A549 (cell line): ENCODE measurements around the gene RAD50. TPM values are rescaled to one million over a fixed set of nuclear protein-coding genes. Genes with fewer than 3 reads are reported as not detected.

Source experiments
- ATAC-seq, 2 experiments: fragments of 200-7000 bp in 1 of 2; fragments of >200 bp in 1 of 2; cut with Nextera tagmentation in 1 of 2; cut with Tn5 transposase in 1 of 2; 3 replicates each; pipeline versions ENCODE4 v1.8.0 to v1.9.1; 2018 to 2020; ENCODE audit warnings: mild to moderate bottlenecking in 1 of 2, moderate library complexity in 1 of 2
- CTCF ChIA-PET: fragments of 300-600 bp; sonication (Branson Sonifier 250); formaldehyde crosslinking; extraction: SDS; loops from one replicate; lab custom pipeline; 2021; ENCODE audit warnings: antibody characterized with exemption, inconsistent platforms; lab: Yijun Ruan, JAX
- POLR2A ChIA-PET: fragments of 350-600 bp; formaldehyde crosslinking; extraction: SDS; loops from one replicate; lab custom pipeline; 2021; ENCODE audit warnings: antibody characterized with exemption, inconsistent platforms; lab: Yijun Ruan, JAX
- DNase-seq, 2 experiments: peaks; one replicate each; pipeline versions ENCODE4 v3.0.0 to v3.0.0-alpha.2; 2011 to 2016; ENCODE audit warnings: low read depth in 1 of 2, low spot score in 1 of 2
- FAIRE-seq: peaks from 2 replicates; lab custom pipeline; 2011; peaks lifted over from hg19 to GRCh38; lab: Jason Lieb, UNC
- H3K27ac ChIP-seq, 2 experiments: fragments of >200 bp; sonication (Bioruptor Twin); formaldehyde crosslinking; 3 replicates each; pipeline ENCODE4 v1.5.1; 2016 to 2017
- H3K4me1 ChIP-seq: fragments of >200 bp; sonication (Bioruptor Twin); formaldehyde crosslinking; 3 replicates; pipeline ENCODE4 v1.6.1; 2016
- H3K4me2 ChIP-seq: fragments of >200 bp; sonication (Bioruptor Twin); formaldehyde crosslinking; 3 replicates; pipeline ENCODE4 v1.6.1; 2016
- H3K4me3 ChIP-seq: fragments of >200 bp; sonication (Bioruptor Twin); formaldehyde crosslinking; 3 replicates; pipeline ENCODE4 v1.5.1; 2016
- H3K9me3 ChIP-seq: fragments of >200 bp; sonication (Bioruptor Twin); formaldehyde crosslinking; 3 replicates; pipeline ENCODE4 v1.6.1; 2016
- ATOH8 ChIP-seq: fragments of 250-450 bp; sonication (Bioruptor Pico); IDR thresholded peaks from 2 replicates; pipeline ENCODE4 v1.5.0; 2020; ENCODE audit warnings: low read depth, mild to moderate bottlenecking, moderate library complexity
- BCL3 ChIP-seq: fragments of >200 bp; sonication (Bioruptor Twin); formaldehyde crosslinking; IDR thresholded peaks from 3 replicates; pipeline ENCODE4 v1.6.1; 2016
- BHLHE40 ChIP-seq: IDR thresholded peaks from 2 replicates; pipeline ENCODE4 v1.6.1; 2012; ENCODE audit warnings: low read depth, low read length, inconsistent platforms
- CBX2 ChIP-seq: fragments of 200-600 bp; sonication (generic); IDR thresholded peaks from 2 replicates; pipeline ENCODE4 v1.6.1; 2016; ENCODE audit warnings: low read depth, mild to moderate bottlenecking, borderline replicate concordance
- CHD2 ChIP-seq: fragments of 150-350 bp; IDR thresholded peaks from 2 replicates; pipeline ENCODE4 v1.6.1; 2014; ENCODE audit warnings: low read length; ENCODE audit not compliant: partially characterized antibody
- ELK1 ChIP-seq: fragments of 150-350 bp; IDR thresholded peaks from 2 replicates; pipeline ENCODE4 v1.6.1; 2014; ENCODE audit warnings: low read depth, mild to moderate bottlenecking, low read length
- GATA3 ChIP-seq: IDR thresholded peaks from 2 replicates; pipeline ENCODE4 v1.6.1; 2012; ENCODE audit warnings: borderline replicate concordance
- HDAC2 ChIP-seq: fragments of 200-600 bp; sonication (generic); IDR thresholded peaks from 2 replicates; pipeline ENCODE4 v1.6.1; 2016
- HES2 ChIP-seq: fragments of >200 bp; sonication (Bioruptor Twin); formaldehyde crosslinking; IDR thresholded peaks from 2 replicates; pipeline ENCODE4 v1.6.1; 2016
- HEYL ChIP-seq: fragments of 250-450 bp; sonication (Bioruptor Pico); IDR thresholded peaks from 2 replicates; pipeline ENCODE4 v1.8.0; 2021; ENCODE audit warnings: mild to moderate bottlenecking, moderate library complexity
- HOXA7 ChIP-seq: fragments of 250-450 bp; sonication (Bioruptor Pico); IDR thresholded peaks from 2 replicates; pipeline ENCODE4 v1.5.0; 2020; ENCODE audit warnings: mild to moderate bottlenecking, moderate library complexity
- HOXB13 ChIP-seq: fragments of 250-450 bp; sonication (Bioruptor Pico); IDR thresholded peaks from 2 replicates; pipeline ENCODE4 v1.5.0; 2020; ENCODE audit warnings: low read depth, mild to moderate bottlenecking, moderate library complexity
- KDM1A ChIP-seq: fragments of 200-600 bp; sonication (generic); IDR thresholded peaks from 2 replicates; pipeline ENCODE4 v1.6.1; 2016; ENCODE audit warnings: low read depth, mild to moderate bottlenecking
- KDM5A ChIP-seq: fragments of 200-600 bp; sonication (generic); IDR thresholded peaks from 2 replicates; pipeline ENCODE4 v1.6.1; 2016; ENCODE audit warnings: antibody characterized with exemption, mild to moderate bottlenecking
- MYC ChIP-seq: IDR thresholded peaks from 2 replicates; pipeline ENCODE4 v1.6.1; 2012; ENCODE audit warnings: mild to moderate bottlenecking, inconsistent platforms, low read length, improper control_type of control experiment, borderline replicate concordance
- NR3C1 ChIP-seq: fragments of >200 bp; sonication (Bioruptor Twin); formaldehyde crosslinking; IDR thresholded peaks from 3 replicates; pipeline ENCODE4 v1.6.1; 2017
- PHF8 ChIP-seq: fragments of 200-600 bp; sonication (generic); IDR thresholded peaks from 2 replicates; pipeline ENCODE4 v1.6.1; 2016; ENCODE audit warnings: low read depth, mild to moderate bottlenecking, antibody characterized with exemption, moderate library complexity, borderline replicate concordance
- POLR2AphosphoS2 ChIP-seq: conservative IDR thresholded peaks from 2 replicates; pipeline ENCODE4 v1.6.1; 2012; ENCODE audit warnings: low read length, improper control_type of control experiment, inconsistent platforms
- RAD21 ChIP-seq, 2 experiments: fragments of >200 bp in 1 of 2; sonication (Bioruptor Twin) in 1 of 2; formaldehyde crosslinking in 1 of 2; IDR thresholded peaks in 1 of 2; conservative IDR thresholded peaks in 1 of 2; 2 replicates in 1 of 2; 3 replicates in 1 of 2; pipeline ENCODE4 v1.6.1; 2012 to 2018; ENCODE audit warnings: inconsistent platforms in 1 of 2
- TP53 ChIP-seq: fragments of 250-450 bp; sonication (Bioruptor Pico); IDR thresholded peaks from 2 replicates; pipeline ENCODE4 v1.5.0; 2021; ENCODE audit warnings: mild to moderate bottlenecking, moderate library complexity
- ZFP36 ChIP-seq: fragments of 450-650 bp; IDR thresholded peaks from 2 replicates; pipeline ENCODE4 v1.6.1; 2014; ENCODE audit warnings: borderline replicate concordance; ENCODE audit not compliant: partially characterized antibody
- ZNF302 ChIP-seq: fragments of 250-450 bp; sonication (Bioruptor Pico); IDR thresholded peaks from 2 replicates; pipeline ENCODE4 v1.9.0; 2021; ENCODE audit warnings: inconsistent platforms, mild to moderate bottlenecking, moderate library complexity
- ZSCAN20 ChIP-seq: fragments of 250-450 bp; sonication (Bioruptor Pico); IDR thresholded peaks from 2 replicates; pipeline ENCODE4 v1.8.0; 2022; ENCODE audit warnings: mild to moderate bottlenecking, moderate library complexity
- WGBS: methylation state at CpG from one replicate; pipeline ENCODE4 v1.1.6; 2017; ENCODE audit errors: missing lambda C conversion rate; 5-methylcytosine and 5-hydroxymethylcytosine counted together
- polyA plus RNA-seq, 4 experiments: library from polyadenylated mRNA; depleted of rRNA in 3 of 4; stranded (reverse); fragments of >200 nt; fragmentation: RNase III in 1 of 4; extraction: RNeasy Plus Mini Kit Qiagen cat#74134 plus additional on column Dnase treatment in 1 of 4; gene quantifications; 2 replicates in 3 of 4; 3 replicates in 1 of 4; pipeline ENCODE4 v1.2.3, GENCODE V29; 2011 to 2017

The RAD50 gene
- polyA plus RNA-seq, 2 of the 4 experiments (the other 2 are of a cell fraction), result 39.6 to 81.5 TPM

GRCh38 chr5:132556153-132556762 lies 519 bp upstream of the RAD50 start:
- ATAC-seq, result peak; percentile 67 to 82
- ChIA-PET POLR2A (interaction anchor here (0.5 to 1.3 kb wide), 15 partner anchors 9 to 264 kb away, joined by 3 to 10 read pairs (median 4); partner anchors contain the start of gene KIF3A), CTCF (interaction anchor here (1.2 to 1.4 kb wide), 2 partner anchors 29 to 170 kb away, joined by 3 to 4 read pairs; no protein-coding TSS in a partner anchor)
- peak; percentile 7 for FAIRE-seq
- TF ChIP-seq RAD21 (conservative IDR thresholded peaks at IDR 0.05 in 1 of 2, IDR thresholded peaks at IDR 0.05 in 1 of 2) (no peak), HOXB13 (CRISPR knock-in tag) (no peak), PHF8 (peak; percentile 22; the same call in 1 of the 2 replicates), MYC (no peak), POLR2AphosphoS2 (no peak), HDAC2 (no peak), KDM1A (no peak), HOXA7 (peak; percentile 46; the same call in 1 of the 2 replicates), BCL3 (no peak; the same call in 2 of the 3 replicates), ELK1 (no peak)
- Histone ChIP-seq H3K9me3 (no peaks in the 10 kb centered on the region), H3K27ac (peak overlapping the region; percentile 86 to 98), H3K4me1 (peaks cover 20% of the 10 kb centered on the region; the same call in 2 of the 3 replicates), H3K4me2 (peak overlapping the region; percentile 65), H3K4me3 (peak overlapping the region; percentile 61)
- DNase-seq, result no peak
- 8% methylated on average over 15 of the region's 15 CpGs for WGBS

- Histone ChIP-seq H3K4me1 (peaks cover 20% of the 10 kb centered on the region; the same call in 2 of the 3 replicates), H3K9me3 (no peaks in the 10 kb centered on the region), H3K4me3 (peak overlapping the region; percentile 61), H3K27ac (peak overlapping the region; percentile 86 to 98), H3K4me2 (peak overlapping the region; percentile 87)
- WGBS, result 3% methylated on average over 15 of the region's 15 CpGs
- no peak for TF ChIP-seq HEYL (CRISPR knock-in tag)
- peak; percentile 18; the same call in 1 of the 2 replicates for TF ChIP-seq HOXA7
- FAIRE-seq (no peak), ATAC-seq (peak; percentile 75 to 76), DNase-seq (peak; percentile 41 to 80)
- ChIA-PET CTCF (interaction anchor here (1.4 kb wide), 2 partner anchors 52 to 171 kb away, joined by 3 to 6 read pairs; no protein-coding TSS in a partner anchor), POLR2A (interaction anchor here (0.6 to 1.3 kb wide), 13 partner anchors 11 to 264 kb away, joined by 3 to 10 read pairs (median 4); partner anchors contain the start of gene KIF3A)
These were observed 848 bp downstream of the RAD50 start for GRCh38 chr5:132557478-132558172.

- CTCF ChIA-PET, result interaction anchor here (0.6 kb wide), 2 partner anchors 34 to 134 kb away, joined by 3 to 4 read pairs; no protein-coding TSS in a partner anchor
- no peak for ATAC-seq
- DNase-seq, result no peak
- no peak for FAIRE-seq
- peak overlapping the region; percentile 87 for H3K4me2 ChIP-seq
- no peak overlapping the region for H3K4me3 ChIP-seq
- H3K9me3 ChIP-seq, result no peaks in the 10 kb centered on the region
- H3K27ac ChIP-seq, result no peak overlapping the region
- POLR2A ChIA-PET, result no interaction called here
- H3K4me1 ChIP-seq, result peaks cover 20% of the 10 kb centered on the region; the same call in 2 of the 3 replicates
- 56% methylated on average over 2 of the region's 2 CpGs for WGBS
- TF ChIP-seq HES2, result no peak
- no peak for TF ChIP-seq ELK1
- no peak for TF ChIP-seq GATA3
- TF ChIP-seq KDM5A, result no peak
- TF ChIP-seq ZFP36, result no peak
- no peak for TF ChIP-seq ATOH8
- TF ChIP-seq ZNF302 (CRISPR knock-in tag), result no peak
- no peak for TF ChIP-seq TP53 (CRISPR knock-in tag)
- no peak for TF ChIP-seq ZSCAN20 (CRISPR knock-in tag)
- no peak for TF ChIP-seq BHLHE40
- no peak for TF ChIP-seq CBX2
- no peak for TF ChIP-seq HOXB13 (CRISPR knock-in tag)
- no peak for TF ChIP-seq PHF8
- TF ChIP-seq NR3C1, result no peak
- no peak for TF ChIP-seq CHD2
- TF ChIP-seq BCL3, result no peak
These were observed 2.7 kb downstream of the RAD50 start for GRCh38 chr5:132559383-132560060.
